Measurements from ENCODE around the gene UNK. TPM values are rescaled to one million over a fixed set of nuclear protein-coding genes. Genes with fewer than 3 reads are reported as not detected.
A peak's percentile ranks its signal among the peaks of the same experiment; 100 is the strongest.

UNK gene
- total RNA-seq, 2 experiments from 2014 or later: 33.7 to 36.1 TPM

GRCh38 chr17:75742337-75742736, 42.3 kb upstream of the UNK start:
- CTCF ChIA-PET: interaction anchor here (1.5 kb wide), 1 partner anchor 11 kb away, joined by 3 read pairs; no protein-coding TSS in a partner anchor
- DNase-seq (peak in 1 of 14 experiments; percentile 16), ATAC-seq (ENCODE audit: poor library complexity) (no peak)
- Histone ChIP-seq H3K36me3 (ENCODE audit: insufficient read depth, low read length) (no peaks in the 10 kb centered on the region), H3K27ac (ENCODE audit: low read depth in 1 of 2, low read length in 2 of 2) (no peak overlapping the region), H3K9me3 (ENCODE audit: control insufficient read depth in 1 of 2, insufficient read depth in 1 of 2, low read length in 2 of 2) (no peaks in the 10 kb centered on the region), H3K4me1 (ENCODE audit: insufficient read depth, low read length) (peaks cover 3% of the 10 kb centered on the region), H3K27me3 (ENCODE audit: control insufficient read depth in 1 of 2, insufficient read depth in 2 of 2, low read length in 2 of 2) (no peaks in the 10 kb centered on the region), H3K4me3 (ENCODE audit: low read length) (no peak overlapping the region)
- Mint-ChIP-seq H3K36me3 (ENCODE audit: low read depth) (no peaks in the 10 kb centered on the region), H3K27ac (no peak overlapping the region), H3K27me3 (no peaks in the 10 kb centered on the region), H3K4me3 (no peak overlapping the region), H3K4me1 (ENCODE audit: low read depth) (no peaks in the 10 kb centered on the region), H3K9me3 (no peaks in the 10 kb centered on the region)
- POLR2A ChIA-PET: no interaction called here
- intact Hi-C loops (cut with DNase I, micrococcal nuclease): no loop called here
- no peak for TF ChIP-seq CTCF (IDR thresholded peaks at IDR 0.05)

GRCh38 chr17:75743625-75744206, 40.9 kb upstream of the UNK start:
- DNase-seq (no peak), ATAC-seq (ENCODE audit: poor library complexity) (no peak)
- Histone ChIP-seq H3K36me3 (ENCODE audit: insufficient read depth, low read length) (no peaks in the 10 kb centered on the region), H3K9me3 (ENCODE audit: control insufficient read depth in 1 of 2, insufficient read depth in 1 of 2, low read length in 2 of 2) (no peaks in the 10 kb centered on the region), H3K4me3 (ENCODE audit: low read length) (no peak overlapping the region), H3K4me1 (ENCODE audit: insufficient read depth, low read length) (peaks cover 6% of the 10 kb centered on the region), H3K27ac (ENCODE audit: low read depth in 1 of 2, low read length in 2 of 2) (no peak overlapping the region), H3K27me3 (ENCODE audit: control insufficient read depth in 1 of 2, insufficient read depth in 2 of 2, low read length in 2 of 2) (no peaks in the 10 kb centered on the region)
- Mint-ChIP-seq H3K27me3 (no peaks in the 10 kb centered on the region), H3K4me1 (ENCODE audit: low read depth) (no peaks in the 10 kb centered on the region), H3K27ac (no peak overlapping the region), H3K9me3 (no peaks in the 10 kb centered on the region), H3K36me3 (ENCODE audit: low read depth) (no peaks in the 10 kb centered on the region), H3K4me3 (no peak overlapping the region)
- POLR2A ChIA-PET: no interaction called here
- CTCF ChIA-PET: no interaction called here
- no peak for TF ChIP-seq CTCF (IDR thresholded peaks at IDR 0.05)
- intact Hi-C loops (cut with DNase I, micrococcal nuclease): no loop called here

GRCh38 chr17:75748706-75749105, 35.9 kb upstream of the UNK start:
- Histone ChIP-seq H3K27ac (ENCODE audit: low read depth in 1 of 2, low read length in 2 of 2) (no peak overlapping the region), H3K27me3 (ENCODE audit: control insufficient read depth in 1 of 2, insufficient read depth in 2 of 2, low read length in 2 of 2) (no peaks in the 10 kb centered on the region), H3K36me3 (ENCODE audit: insufficient read depth, low read length) (no peaks in the 10 kb centered on the region), H3K4me3 (ENCODE audit: low read length) (no peak overlapping the region), H3K9me3 (ENCODE audit: control insufficient read depth in 1 of 2, insufficient read depth in 1 of 2, low read length in 2 of 2) (no peaks in the 10 kb centered on the region), H3K4me1 (ENCODE audit: insufficient read depth, low read length) (peaks cover 25% of the 10 kb centered on the region)
- CTCF ChIA-PET: interaction anchor here (0.6 to 7.1 kb wide), 11 partner anchors 10 to 147 kb away, joined by 3 to 78 read pairs (median 5); partner anchors contain the start of gene SMIM5
- Mint-ChIP-seq H3K9me3 (no peaks in the 10 kb centered on the region), H3K4me1 (ENCODE audit: low read depth) (peaks cover 6% of the 10 kb centered on the region), H3K27me3 (peaks cover 3% of the 10 kb centered on the region), H3K36me3 (ENCODE audit: low read depth) (no peaks in the 10 kb centered on the region), H3K27ac (no peak overlapping the region), H3K4me3 (no peak overlapping the region)
- DNase-seq (peak in 1 of 14 experiments; percentile 33), ATAC-seq (ENCODE audit: poor library complexity) (no peak)
- POLR2A ChIA-PET: interaction anchor here (1.5 to 4.0 kb wide), 2 partner anchors 28 to 116 kb away, joined by 3 to 12 read pairs; partner anchors contain the start of gene SMIM5
- intact Hi-C loops (cut with DNase I, micrococcal nuclease): loop anchor here in 1 of 2 experiments (2.0 kb wide), 1 partner anchor 322 kb away; no protein-coding TSS in a partner anchor
- TF ChIP-seq CTCF (IDR thresholded peaks at IDR 0.05): no peak

All from CD4-positive, alpha-beta T cell (primary cell).